ENCODE measurements around the gene APOC4. TPM values are rescaled to one million over a fixed set of nuclear protein-coding genes. Genes with fewer than 3 reads are reported as not detected.
"Not testable (repeated sequence)": the region's sequence is repeated elsewhere in the genome, so short reads cannot be mapped to it uniquely, and the experiment has no call there.

Gene APOC4
- total and polyA plus RNA-seq, 8 donors = 0.33 TPM; not detected in 7

DNA sequence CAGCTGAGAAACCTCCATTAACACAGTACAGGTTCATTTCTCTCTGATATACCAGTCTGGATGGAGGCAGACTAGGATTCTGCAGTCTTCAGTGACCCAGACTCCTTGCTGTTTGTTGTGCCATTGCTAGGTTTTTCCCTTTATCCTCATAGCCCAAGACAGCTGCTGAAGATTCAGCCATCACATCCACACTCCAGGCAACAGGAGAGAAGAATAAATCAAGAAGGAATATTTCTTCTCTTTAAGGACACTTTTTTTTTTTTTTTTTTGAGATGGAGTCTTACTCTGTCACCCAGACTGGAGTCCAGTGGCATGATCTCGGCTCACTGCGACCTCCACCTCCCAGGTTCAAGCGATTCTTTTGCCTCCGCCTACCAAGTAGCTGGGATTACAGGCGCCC, 27.4 kb downstream of the APOC4 start:
- peaks cover 36 to 94% (median 83%) of the 10 kb centered on the region in 4 donors for H3K36me3 ChIP-seq
- intact Hi-C loops (cut with DNase I; ENCODE audit: low total_unique reads) = no loop called here
- H3K27ac ChIP-seq = no peak overlapping the region
- no peak overlapping the region for H3K4me3 ChIP-seq
- no peaks in the 10 kb centered on the region for H3K9me3 ChIP-seq
- TF ChIP-seq, protein P1, sequence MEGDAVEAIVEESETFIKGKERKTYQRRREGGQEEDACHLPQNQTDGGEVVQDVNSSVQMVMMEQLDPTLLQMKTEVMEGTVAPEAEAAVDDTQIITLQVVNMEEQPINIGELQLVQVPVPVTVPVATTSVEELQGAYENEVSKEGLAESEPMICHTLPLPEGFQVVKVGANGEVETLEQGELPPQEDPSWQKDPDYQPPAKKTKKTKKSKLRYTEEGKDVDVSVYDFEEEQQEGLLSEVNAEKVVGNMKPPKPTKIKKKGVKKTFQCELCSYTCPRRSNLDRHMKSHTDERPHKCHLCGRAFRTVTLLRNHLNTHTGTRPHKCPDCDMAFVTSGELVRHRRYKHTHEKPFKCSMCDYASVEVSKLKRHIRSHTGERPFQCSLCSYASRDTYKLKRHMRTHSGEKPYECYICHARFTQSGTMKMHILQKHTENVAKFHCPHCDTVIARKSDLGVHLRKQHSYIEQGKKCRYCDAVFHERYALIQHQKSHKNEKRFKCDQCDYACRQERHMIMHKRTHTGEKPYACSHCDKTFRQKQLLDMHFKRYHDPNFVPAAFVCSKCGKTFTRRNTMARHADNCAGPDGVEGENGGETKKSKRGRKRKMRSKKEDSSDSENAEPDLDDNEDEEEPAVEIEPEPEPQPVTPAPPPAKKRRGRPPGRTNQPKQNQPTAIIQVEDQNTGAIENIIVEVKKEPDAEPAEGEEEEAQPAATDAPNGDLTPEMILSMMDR (IDR thresholded peaks at IDR 0.05) = no peak
- TF ChIP-seq EP300 (IDR thresholded peaks at IDR 0.05) = no peak
- TF ChIP-seq POLR2A (IDR thresholded peaks at IDR 0.05) = no peak
- no peak for TF ChIP-seq POLR2AphosphoS5 (IDR thresholded peaks at IDR 0.05)
- no peak for DNase-seq
- H3K4me1 ChIP-seq = no peaks in the 10 kb centered on the region
- 95 to 99% (median 98%) methylated on average over 5 of the region's 5 CpGs for WGBS, 5 donors
- H3K27me3 ChIP-seq = no peaks in the 10 kb centered on the region

GRCh38 chr19:44971451-44971850, 29.4 kb downstream of the APOC4 start:
- peaks cover 45 to 94% (median 83%) of the 10 kb centered on the region in 4 donors for H3K36me3 ChIP-seq
- H3K27me3 ChIP-seq; DNase-seq; H3K4me1 ChIP-seq; H3K4me3 ChIP-seq; H3K9me3 ChIP-seq; intact Hi-C loops (cut with DNase I; ENCODE audit: low total_unique reads); H3K27ac ChIP-seq: not testable (repeated sequence)
- WGBS, 5 donors = 86 to 96% (median 88%) methylated on average over 6 of the region's 6 CpGs

- 89 to 93% (median 90%) methylated on average over 13 of the region's 13 CpGs for WGBS, 5 donors
- H3K4me3 ChIP-seq = no peak overlapping the region
- TF ChIP-seq POLR2AphosphoS5 (IDR thresholded peaks at IDR 0.05) (no peak), POLR2A (IDR thresholded peaks at IDR 0.05) (no peak), EP300 (IDR thresholded peaks at IDR 0.05) (no peak)
- TF ChIP-seq, protein P1 (IDR thresholded peaks at IDR 0.05) = no peak
- no peak overlapping the region for H3K27ac ChIP-seq
- H3K27me3 ChIP-seq = no peaks in the 10 kb centered on the region
- no peaks in the 10 kb centered on the region for H3K4me1 ChIP-seq
- no peaks in the 10 kb centered on the region for H3K9me3 ChIP-seq
- intact Hi-C loops (cut with DNase I; ENCODE audit: low total_unique reads) = no loop called here
- H3K36me3 ChIP-seq = peaks cover 51 to 94% (median 83%) of the 10 kb centered on the region in 4 donors
- DNase-seq = no peak
These were observed 30.8 kb downstream of the APOC4 start for GRCh38 chr19:44972802-44973201.

DNA sequence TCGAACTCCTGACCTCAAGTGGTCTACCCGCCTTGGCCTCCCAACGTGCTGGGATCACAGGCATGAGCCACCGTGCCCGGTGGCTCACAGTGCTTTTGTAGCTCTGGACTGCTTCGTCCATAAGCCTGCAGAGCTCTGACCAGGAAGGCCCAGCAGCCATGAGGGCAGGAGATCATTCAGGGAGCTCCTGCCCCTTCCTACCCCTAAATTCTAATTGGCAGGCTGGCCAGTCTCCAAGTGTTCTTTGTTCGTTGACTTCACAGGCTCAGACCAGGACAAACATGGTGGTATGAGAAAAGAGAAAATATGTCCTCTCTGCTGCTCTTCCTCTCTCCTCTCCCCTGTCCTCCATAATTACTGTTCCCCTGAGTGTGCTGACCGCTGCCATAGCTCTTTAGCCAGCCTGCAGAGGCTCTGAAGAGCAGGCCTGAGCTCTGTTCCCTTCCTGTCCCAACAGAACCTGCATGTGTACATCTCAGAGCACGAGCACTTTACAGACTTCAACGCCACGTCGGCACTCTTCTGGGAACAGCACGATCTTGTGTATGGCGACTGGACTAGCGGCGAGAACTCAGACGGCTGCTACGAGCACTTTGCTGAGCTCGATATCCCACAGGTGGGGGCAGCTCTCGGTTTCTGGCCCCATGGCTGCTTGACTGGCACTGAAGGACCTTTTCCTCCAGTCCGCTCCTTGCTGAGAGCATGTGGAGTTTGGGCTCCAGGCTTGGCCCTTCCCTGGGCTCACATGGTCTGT, 32.1 kb downstream of the APOC4 start:
- DNase-seq = no peak
- Histone ChIP-seq H3K9me3 (no peaks in the 10 kb centered on the region), H3K36me3 (peaks cover 56 to 94% (median 83%) of the 10 kb centered on the region in 4 donors), H3K4me1 (no peaks in the 10 kb centered on the region), H3K27ac (no peak overlapping the region), H3K27me3 (no peaks in the 10 kb centered on the region), H3K4me3 (no peak overlapping the region)
- WGBS, 5 donors = 91 to 94% (median 94%) methylated on average over 21 of the region's 21 CpGs
- intact Hi-C loops (cut with DNase I; ENCODE audit: low total_unique reads) = no loop called here
- TF ChIP-seq POLR2A (IDR thresholded peaks at IDR 0.05) (no peak), EP300 (IDR thresholded peaks at IDR 0.05) (no peak), POLR2AphosphoS5 (IDR thresholded peaks at IDR 0.05) (no peak)
- TF ChIP-seq, protein P1 (IDR thresholded peaks at IDR 0.05) = no peak

DNA sequence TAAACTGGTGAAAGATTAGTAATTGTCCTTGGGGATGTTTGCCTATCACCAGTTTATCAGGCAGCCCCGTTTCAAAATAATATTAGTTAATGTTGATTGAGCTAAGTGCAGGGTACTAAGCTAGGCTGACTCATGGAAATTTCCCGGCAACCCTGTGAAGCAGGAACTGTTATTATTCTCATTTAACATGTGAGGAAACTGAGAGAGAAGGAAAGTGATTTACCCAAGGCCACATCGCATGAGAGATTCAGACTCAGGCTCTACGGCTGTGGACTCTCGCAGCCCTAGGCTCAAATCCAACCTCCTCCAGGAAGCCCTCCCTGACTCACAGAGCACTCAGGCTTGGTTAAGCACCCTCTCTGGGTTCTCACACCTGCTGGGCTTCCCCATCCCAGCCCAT, 32.8 kb downstream of the APOC4 start:
- Histone ChIP-seq H3K9me3 (no peaks in the 10 kb centered on the region), H3K27ac (no peak overlapping the region), H3K4me3 (no peak overlapping the region), H3K27me3 (no peaks in the 10 kb centered on the region), H3K4me1 (no peaks in the 10 kb centered on the region), H3K36me3 (peaks cover 63 to 94% (median 83%) of the 10 kb centered on the region in 4 donors)
- no peak for TF ChIP-seq EP300 (IDR thresholded peaks at IDR 0.05)
- TF ChIP-seq, protein P1 (IDR thresholded peaks at IDR 0.05) = no peak
- TF ChIP-seq POLR2AphosphoS5 (IDR thresholded peaks at IDR 0.05) = no peak
- no peak for TF ChIP-seq POLR2A (IDR thresholded peaks at IDR 0.05)
- WGBS, 5 donors = 75 to 89% (median 80%) methylated on average over 5 of the region's 5 CpGs
- intact Hi-C loops (cut with DNase I; ENCODE audit: low total_unique reads) = no loop called here
- DNase-seq = no peak

Data from stomach (tissue), 9 donors.